GM18861 (cell line): Measurements from ENCODE around the gene MRPS23.

Experiments used
- ATAC-seq: cut with Tn5 transposase; IDR thresholded peaks from one replicate; pipeline ENCODE4 v1.9.1; 2021; ENCODE audit not compliant: unreplicated experiment

The MRPS23 gene

DNA sequence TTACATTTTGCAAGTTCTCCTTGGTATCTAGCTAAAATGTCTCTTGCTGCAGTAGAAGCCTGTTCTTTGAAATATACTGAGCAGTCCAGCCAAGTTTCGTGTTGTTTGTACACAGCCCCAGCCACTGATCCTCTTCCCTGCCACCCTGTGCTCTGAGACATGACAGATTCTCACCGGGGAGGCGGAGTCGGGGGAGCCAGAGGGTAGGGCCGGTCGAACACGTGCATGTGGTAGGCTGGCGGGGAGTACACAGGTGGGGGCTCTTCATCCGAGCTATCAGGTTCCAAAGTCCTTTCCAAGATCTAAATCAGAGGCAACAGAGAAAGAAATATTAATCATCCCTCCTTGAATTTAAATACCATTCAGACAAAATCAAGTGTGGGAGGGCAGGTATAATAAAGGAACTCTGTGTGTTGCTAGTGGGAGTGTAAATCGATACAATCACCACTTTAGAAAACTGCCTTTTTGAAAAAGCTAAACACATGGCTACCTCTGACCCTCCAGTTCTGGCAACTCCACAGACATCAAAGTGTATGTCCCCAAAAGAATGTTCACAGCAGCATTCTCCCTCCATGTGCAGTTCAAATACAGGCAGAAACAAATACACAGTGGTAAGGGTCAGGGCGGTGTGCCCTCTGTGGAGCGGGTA, 29.7 kb upstream of the MRPS23 start:
- no peak for ATAC-seq

DNA sequence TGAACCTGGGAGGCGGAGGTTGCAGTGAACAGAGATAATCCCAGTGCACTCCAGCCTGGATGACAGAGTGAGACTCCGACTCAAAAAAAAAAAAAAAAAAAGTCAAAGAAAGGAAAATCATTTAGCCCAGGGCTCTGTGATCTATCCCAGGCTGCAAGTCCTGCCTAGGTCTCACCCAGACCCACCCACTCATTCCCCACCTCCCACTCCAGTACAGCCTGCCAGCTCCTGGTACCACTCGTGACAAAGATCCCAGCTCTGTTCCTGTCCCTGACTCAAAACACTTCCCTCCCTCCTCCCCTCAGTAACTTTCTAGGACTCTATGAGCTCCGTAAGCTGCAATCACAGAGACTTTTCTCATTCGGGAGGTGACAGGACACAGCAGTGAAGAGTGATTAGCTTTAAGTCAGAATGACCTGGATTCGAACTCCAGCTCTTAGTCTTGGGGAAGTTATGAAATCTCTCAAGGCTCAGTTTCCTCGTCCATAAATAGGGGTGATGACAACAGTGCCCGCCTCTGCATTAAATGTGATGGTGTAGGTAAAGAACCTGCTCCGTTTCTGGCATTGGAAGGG, 28.0 kb upstream of the MRPS23 start:
- ATAC-seq = no peak

DNA sequence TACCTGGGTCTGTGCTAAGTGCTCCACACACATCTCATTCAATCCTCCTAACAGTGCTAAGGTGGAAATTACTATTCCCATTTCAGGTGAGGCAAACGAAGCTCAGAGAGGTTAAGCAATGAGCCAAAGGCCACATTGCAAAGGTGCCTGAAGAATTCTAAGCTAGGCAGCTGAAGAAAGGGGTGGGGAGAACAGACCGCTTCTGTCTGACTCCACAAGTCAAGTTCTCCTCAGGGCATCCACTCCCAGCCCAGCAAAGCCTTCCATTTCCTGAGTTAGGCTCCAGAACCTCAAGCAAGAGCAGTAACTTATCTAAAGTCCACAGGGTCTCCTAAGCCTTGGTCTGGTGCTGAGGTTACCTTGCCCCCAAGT, 27.0 kb upstream of the MRPS23 start:
- no peak for ATAC-seq

DNA sequence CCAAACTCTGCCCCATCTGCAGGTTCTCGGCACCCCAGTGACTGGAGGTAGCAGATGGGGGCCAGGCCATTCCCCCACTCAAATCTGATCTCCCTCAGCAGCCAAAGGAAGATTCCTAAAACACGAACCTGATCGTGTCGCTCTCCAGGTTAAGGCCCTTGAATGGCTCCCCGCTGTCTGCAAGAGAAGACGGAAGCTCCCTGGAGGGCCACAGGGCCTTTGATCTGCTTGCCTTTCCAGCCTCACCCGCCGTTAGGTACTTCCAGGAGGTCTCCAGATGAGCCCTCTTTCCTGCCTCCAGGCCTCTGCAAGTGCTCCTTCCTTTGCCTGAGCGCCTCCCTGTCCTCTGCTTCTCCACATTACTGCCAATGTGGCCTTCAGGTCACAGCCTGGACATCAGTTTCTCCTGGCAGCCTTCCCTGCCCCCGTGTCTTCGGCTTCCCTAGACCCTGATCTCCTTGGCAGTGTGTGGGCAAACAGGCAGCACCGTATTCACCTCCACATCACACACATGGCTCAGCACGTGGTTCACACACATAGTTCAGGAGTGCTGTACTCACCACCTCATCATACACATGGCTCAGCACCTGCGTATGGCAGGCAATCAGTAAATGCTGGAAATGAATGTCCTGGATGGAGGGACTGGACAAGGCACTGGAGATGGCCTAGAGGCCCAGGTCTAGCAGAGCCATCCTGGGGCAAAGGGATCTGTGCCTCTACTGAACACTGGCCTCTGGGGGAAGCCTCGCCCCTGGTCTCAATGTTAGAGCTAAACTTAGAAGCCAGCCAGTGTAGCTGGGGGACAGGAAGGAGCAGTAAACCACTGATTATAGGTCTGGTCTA, 26.4 kb upstream of the MRPS23 start:
- no peak for ATAC-seq

DNA sequence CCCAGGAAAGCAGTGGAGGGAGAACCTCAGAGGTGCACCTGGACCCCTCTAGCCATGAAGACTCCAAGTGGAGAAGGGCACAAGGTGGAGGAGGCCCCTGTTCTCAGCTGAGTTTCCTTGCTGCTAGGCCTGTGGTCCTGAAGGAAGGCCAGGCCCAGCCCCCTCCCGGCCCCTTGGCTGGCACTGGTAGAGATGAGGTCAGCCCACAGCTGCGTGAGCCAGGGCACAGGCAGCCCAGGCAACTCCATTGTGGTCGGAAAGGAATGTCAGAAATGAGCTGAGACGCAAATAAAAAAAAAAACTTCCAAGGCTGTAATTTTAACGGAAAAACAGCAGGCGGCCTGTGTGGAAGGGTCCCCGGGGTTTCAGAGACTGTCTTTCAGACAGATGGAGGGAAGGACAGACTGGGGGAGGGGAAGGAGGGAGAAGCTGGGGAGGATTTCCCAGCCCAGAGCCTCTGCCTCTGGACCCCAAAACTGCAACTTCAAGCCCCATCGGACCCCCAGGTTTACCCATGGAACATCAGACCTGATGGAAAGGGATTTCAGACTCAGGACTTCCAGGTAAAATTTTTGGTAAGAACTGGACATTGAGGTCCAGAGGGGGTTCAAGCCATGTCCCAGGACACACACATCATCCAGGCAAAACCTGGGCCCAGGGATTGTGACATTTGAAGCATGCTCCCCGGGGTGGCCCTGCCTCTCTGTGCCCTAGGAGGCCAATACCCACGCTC, 25.6 kb upstream of the MRPS23 start:
- ATAC-seq = no peak

DNA sequence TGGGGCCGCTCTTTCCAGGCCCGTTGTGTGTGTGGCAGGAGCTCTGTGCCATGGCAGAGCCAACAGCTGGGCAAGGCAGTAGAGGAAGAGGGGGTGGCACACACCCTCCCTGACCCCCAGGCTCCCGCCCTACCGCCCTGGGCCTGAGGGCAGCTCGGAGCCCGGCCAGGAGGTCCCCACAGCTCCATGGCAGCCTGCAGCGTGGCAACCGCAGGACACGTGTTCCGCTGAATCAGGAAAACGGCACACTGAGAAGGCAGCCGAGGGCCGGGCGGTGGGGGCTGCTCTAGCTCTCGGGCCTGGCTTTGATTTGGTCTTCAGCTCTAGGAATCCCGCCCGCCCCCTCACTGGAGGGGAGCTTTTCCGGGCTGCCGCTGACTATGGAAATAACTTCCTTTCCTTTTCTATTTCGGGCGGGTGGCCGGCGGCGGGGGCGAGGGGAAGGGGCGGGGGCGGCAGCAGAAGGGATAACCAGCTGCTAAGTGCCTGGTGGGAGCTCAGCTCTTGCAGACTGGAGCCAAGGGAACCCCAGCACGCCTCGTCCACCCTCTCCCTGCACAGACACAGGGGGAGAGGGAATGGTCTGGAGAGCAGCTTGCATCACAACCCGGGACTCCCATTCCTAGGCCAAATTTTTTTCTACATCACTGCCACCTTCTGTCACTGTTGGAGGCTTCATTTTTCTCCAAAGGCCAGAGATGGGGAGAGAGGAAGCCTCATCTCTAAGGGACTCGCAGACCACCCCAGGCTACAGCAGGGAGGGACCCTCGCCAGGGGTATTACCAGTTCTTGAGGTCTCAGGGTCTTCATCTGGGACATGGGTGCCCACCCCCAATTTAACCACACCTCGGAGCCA, 24.8 kb upstream of the MRPS23 start:
- no peak for ATAC-seq

DNA sequence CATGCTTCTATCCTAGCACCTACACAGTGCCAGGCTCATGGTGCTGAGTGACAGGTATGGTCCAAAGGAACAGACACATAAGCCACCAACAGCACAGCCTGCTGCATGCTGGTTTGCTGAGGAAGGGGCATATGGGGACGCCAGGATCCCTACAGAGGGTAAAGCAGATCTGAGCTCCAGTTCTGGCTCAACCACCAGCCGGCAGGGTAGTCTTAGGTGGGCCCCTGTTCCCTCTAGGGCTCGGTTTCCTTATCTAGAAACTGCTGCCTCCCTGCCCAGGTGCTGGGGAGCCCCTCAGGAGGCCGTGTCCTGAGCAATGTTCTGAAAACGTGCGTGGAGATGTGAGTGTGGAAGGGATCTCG, 24.2 kb upstream of the MRPS23 start:
- no peak for ATAC-seq

DNA sequence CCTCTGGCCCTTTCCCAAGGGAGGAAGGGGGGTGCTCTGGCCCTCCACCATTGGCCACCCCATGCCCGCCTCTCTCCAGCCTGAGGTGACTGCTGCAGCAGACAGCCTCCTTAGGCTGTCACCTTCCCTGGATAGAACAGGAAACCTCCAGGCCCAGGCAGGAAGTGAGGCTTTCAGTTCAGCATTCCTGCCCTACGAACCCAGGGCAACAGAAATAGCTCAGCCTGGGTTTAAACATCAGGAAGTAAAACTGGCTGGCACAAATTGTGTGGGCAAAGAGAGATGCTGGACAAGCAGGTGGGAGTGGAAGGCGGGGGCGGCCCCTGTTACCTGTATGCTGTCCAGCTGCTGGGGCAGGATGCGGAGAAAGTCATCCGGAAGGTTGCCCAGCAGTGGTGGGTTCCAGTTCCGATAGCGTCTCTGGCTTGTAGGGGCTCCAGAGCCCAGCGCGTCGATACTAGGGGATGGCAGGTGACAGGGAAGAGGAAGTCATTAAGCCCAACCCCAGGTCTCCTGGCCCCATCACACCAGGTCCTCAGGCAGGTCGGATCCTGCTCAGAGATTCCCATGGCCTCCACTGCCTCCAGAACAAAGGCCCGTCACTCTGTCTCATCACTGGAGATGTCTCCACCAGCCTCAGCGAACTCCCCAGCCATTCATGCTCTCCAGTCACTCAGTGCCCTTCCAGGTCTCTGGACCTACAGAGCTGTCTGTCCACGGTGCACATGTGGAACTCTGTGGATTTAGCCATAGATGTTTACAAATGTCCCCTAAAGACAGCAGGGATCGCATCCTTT, 23.6 kb upstream of the MRPS23 start:
- ATAC-seq = no peak

DNA sequence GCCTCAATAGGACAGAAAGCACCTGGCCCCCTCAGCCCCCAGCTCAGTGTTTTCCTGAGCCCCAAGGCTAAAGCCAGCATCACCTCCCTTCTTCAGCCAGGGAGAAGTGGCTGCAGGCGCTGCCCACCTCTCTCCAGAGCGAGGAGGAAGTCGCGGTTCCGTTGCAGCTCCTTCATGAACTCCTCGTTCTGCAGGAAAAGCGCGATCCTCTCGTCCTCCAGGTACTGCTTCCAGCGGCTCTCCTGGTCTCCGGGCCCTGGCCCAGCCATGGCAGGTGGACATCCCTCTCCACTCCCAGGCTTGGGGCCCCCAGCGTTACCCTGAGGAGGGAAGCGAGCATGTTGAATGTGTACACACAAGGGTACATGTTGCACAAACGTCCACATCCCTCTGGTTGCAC, 22.7 kb upstream of the MRPS23 start:
- ATAC-seq = no peak

DNA sequence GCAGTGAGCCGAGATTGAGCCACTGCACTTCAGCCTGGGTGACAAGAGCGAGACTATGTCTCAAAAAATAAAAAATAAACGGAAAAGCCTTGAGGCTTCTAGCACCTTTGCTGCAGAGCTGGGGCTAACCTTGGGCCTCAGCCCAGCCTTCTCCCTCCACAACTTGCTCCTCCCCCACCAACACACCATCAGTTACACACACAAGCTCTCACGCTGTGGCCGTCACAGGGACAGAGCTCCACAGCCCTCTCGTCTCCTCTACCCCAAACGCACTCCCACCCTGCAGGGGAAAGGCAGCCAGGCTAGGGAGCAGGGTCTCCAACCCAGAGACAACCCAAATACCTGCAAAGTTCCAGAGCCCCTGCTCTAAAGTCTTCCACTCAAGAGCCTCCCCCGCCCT, 22.0 kb upstream of the MRPS23 start:
- ATAC-seq = no peak

DNA sequence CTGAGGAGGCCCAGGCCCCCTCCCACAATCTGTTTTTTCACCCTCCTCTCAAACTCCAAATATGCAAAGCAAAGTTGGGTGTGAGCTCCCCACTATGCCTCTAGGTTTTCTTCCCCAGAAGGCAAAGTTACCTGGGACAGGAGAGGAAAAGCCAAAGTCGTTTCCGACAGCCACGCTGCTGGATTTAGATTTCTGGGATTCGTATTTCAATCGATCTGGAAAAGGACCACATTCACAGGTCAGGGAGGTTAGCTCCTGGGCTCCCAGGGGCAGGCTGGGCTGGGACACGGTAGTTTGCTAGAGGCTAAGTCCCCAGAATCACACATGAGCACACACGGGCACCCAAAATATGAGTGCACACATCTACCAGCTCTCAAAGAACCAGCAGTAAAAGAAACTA, 21.3 kb upstream of the MRPS23 start:
- ATAC-seq = no peak

DNA sequence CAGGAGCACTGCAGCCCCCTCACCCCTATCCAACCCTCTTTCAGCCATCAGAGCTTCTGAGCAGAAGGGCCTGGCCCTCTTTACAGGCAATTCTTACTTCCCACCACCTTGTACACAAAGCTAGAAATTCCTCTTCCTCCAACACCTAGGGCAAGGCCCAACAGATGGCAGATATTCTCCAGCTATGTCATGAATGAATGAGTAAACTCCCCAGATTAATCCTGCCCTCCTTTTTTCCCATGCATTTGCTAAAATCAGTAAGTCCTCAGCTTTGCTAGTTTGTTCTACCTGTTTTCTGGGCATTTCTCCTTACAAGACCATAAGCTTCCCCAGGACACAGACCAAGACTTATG, 20.4 kb upstream of the MRPS23 start:
- ATAC-seq = no peak

DNA sequence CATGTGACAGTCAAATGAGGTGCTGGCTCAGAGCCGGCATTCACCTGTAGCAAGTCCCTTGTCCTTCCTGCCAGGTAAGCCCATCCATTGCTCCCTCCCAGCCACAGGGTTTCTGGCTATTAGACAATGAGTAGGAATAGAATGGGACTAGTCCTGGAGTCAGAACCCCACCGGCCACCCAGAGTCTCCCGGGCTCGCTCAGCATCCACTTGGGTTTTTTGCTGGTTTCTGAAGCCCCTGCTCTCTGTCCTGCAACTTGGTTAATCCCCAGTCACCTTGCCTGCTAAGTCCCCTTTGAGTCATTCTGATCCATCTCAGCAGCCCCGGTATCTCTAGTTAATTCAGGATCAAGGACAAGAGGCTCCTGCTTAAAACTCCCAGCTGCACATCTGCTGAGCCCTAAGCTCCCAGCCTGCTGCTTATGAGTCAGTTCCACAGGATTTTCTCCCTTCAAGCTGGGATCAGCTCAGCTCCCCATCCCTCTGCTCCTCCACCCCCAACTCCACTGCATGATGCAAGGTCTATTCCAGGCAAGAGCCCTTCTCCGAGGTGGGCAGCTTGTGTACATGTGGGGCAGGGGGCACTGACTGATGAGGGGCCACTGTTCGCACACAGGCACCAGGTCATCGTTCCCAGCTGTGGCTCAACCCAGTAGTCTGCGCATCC, 19.9 kb upstream of the MRPS23 start:
- no peak for ATAC-seq

DNA sequence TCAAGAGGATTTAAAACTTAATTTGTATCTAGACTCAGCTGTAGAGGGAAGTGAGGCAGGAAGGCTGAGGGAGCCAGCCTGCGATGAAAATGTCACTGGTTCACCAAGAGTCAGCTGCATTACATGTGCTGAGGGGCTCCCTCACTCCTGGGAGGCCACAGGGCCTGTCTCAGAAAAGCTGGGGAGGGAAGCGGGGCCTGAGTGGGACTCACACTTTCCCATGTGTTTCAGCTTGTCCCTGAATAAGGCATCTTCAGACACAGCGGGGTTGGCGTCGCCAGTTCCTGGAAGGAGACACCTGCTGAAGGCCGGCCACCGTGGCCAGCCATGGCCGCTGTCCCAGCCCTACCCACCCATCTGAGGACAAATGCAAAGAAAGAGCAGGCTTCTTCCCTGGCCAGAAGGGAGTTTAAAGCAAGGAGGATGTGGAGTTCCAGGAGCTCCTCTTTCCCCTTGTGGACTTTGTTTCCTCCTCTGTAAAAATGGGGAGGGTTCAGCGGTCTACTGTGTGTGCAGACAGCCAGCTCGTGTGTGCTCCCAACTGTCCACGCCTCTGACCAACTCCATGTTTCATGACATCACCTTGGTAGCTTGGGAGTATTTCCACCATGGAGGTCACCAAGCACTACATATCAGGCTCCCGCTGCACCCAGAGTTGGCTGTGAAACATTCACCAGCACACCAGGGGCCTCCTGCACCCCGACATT, 19.2 kb upstream of the MRPS23 start:
- ATAC-seq = no peak

DNA sequence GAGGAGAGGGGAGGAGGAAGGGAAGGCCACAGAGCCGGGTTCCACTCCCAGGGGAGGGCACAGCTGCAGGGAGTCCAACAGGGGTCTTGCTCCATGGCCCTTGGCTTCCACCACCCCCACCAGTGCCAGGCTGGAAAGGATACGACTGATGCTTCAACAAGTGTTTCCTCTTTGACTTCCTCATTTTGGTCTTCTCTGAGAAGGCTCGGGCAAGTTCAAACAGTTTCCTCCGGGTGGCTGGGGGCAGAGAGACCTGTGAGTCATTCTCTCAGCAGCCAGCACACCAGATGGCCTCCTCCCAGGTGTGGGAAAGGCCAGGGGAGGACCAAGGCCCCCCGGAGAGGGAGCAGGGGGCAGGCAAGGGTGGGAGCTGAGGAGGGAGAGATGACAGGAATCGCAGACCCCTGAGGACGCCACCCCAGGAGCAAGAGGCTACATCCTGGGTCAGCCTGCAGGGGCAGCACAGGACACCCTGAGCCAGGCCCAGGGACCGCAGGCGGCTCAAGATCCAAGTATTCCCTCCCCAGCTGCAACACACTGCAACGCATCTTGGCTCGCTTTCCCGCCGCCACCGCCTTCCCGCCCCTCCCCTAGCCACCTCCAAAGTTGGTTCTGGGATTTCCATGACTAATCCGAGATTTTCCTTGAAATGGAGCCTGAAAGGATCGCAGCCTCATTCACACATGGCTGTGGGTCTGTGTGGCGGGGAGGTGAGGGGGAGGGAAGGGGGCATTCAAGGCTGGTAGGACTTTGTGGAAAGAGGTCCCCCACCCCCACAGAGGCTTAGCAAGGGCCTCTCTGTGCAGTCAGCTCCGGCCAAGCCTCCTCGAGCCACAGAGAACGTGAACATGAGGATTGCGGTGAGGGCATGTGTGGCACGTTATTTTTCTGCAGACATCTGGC, 18.4 kb upstream of the MRPS23 start:
- peak; percentile 68 for ATAC-seq

DNA sequence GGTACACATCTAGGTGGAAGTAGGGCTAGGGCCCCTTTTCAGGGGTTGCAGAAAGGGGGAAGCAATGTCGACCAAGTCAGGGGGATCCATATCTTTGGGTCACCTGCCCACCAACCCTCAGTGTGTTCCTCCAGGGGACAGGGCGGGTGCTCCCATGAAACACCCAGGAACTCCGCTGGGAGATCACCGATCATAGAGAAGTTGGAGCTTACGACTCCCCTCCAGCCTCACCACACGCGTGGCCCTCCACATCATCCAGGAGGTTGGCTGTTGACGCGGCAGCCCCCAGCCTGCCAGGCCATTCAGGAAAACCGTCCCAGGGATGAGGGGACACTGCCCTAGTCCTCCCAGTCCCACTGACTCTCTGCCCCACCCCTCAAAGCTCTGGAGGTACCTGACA, 17.3 kb upstream of the MRPS23 start:
- no peak for ATAC-seq

DNA sequence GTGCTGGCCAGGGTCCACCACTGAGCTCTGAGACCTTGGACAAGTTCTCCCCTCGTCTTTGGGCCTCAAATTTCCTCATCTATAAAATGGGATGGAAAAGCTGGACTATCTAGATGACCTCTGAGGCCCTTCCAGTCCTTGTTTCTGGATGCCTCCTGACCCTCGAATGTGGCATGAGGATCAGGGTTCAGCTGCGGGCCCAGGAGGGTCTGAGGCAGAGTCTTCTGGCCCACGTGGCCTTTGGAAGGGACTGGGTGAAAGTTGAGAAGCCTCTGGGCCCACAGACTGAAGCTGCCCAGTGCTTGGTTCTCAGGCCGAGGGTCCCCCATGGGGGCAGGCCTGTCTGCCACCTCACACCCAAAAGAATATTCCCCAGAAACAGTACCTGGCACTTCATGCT, 16.9 kb upstream of the MRPS23 start:
- no peak for ATAC-seq

DNA sequence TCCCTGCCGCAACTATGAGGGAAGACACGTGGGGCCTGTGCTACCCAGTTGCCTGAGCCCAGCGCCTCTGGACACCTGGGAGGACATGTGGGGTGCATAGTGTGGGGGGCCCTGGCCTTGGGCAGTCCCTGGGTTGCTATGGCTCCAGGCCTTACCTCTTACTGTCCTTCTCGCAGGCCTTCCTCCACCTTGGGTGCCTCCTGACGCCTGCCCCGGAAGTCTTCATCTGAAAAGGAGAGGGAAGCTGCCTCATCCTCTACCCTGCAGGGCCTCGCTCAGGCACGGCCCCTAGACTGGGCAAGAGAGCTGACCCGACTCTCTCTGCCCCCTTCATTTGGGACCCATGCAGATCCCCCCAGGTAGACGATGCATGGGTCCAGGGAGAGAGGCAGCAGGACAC, 16.5 kb upstream of the MRPS23 start:
- ATAC-seq = no peak
